HCT116 (cell line): ENCODE measurements around the gene TIMM10. TPM values are rescaled to one million over a fixed set of nuclear protein-coding genes. Genes with fewer than 3 reads are reported as not detected.

Experiments used
- ATAC-seq: fragments of 200-7000 bp; cut with Tn5 transposase; 2 replicates; pipeline ENCODE4 v1.9.1; 2020; ENCODE audit warnings: mild to moderate bottlenecking, moderate library complexity
- BruUV-seq: library from RNA; stranded (reverse); fragments of 400-500 nt; replicated peaks from 2 replicates; lab custom pipeline; 2021; lab: Mats Ljungman, UMichigan
- CTCF ChIA-PET: fragments of 300-600 bp; sonication (Branson Sonifier 250); formaldehyde crosslinking; loops from one replicate; lab custom pipeline; 2021; ENCODE audit warnings: antibody characterized with exemption; lab: Charles Lee
- POLR2A ChIA-PET: fragments of 300-600, 350-600 bp; sonication (Branson Sonifier 250); formaldehyde crosslinking; loops from one replicate; lab custom pipeline; 2021; ENCODE audit warnings: antibody characterized with exemption; lab: Charles Lee
- RAD21 ChIA-PET, 2 experiments: fragments of 300-600 bp; sonication (Branson Sonifier 250); formaldehyde crosslinking; loops; one replicate each; lab custom pipeline; 2023; ENCODE audit warnings: low total read pairs in 2 of 2; ENCODE audit not compliant: uncharacterized antibody in 2 of 2, unreplicated experiment in 2 of 2, low non-redundant PET in 1 of 2; lab: Charles Lee
- DNase-seq: peaks from one replicate; pipeline ENCODE4 v3.0.0-alpha.2; 2010; ENCODE audit warnings: low read depth, low spot score
- H2AFZ ChIP-seq: fragments of 200-600 bp; shearing (Covaris generic), sonication (generic); 2 replicates; pipeline ENCODE4 v1.6.1; 2017; ENCODE audit warnings: low read depth, mixed run types, mixed read lengths, antibody characterized with exemption, low read length; ENCODE audit not compliant: poor library complexity, severe bottlenecking
- H3K27ac ChIP-seq: 2 replicates; pipeline ENCODE4 v1.5.1; 2012; ENCODE audit warnings: low read depth, low read length
- H3K27me3 ChIP-seq: fragments of 200-600 bp; sonication (generic); 2 replicates; pipeline ENCODE4 v1.6.1; 2016; ENCODE audit warnings: mixed run types, low read length, mixed read lengths; ENCODE audit not compliant: insufficient read depth
- H3K36me3 ChIP-seq, 2 experiments: fragments of 200-500 bp in 1 of 2; fragments of 200-600 bp in 1 of 2; sonication (Bioruptor generic) in 1 of 2; sonication (generic) in 1 of 2; 2 replicates each; pipeline versions ENCODE4 v1.5.1 to v1.6.1; 2014 to 2016; ENCODE audit warnings: low read length in 2 of 2, inconsistent platforms in 1 of 2, mixed read lengths in 1 of 2, mixed run types in 1 of 2; ENCODE audit not compliant: insufficient read depth in 2 of 2, control insufficient read depth in 1 of 2
- H3K4me1 ChIP-seq, 2 experiments: fragments of 200-600 bp in 1 of 2; sonication (generic) in 1 of 2; 2 replicates each; pipeline versions ENCODE4 v1.5.1 to v1.6.1; 2012 to 2017; ENCODE audit warnings: low read length in 2 of 2, inconsistent platforms in 1 of 2, mild to moderate bottlenecking in 1 of 2, mixed read lengths in 1 of 2, mixed run types in 1 of 2, moderate library complexity in 1 of 2; ENCODE audit not compliant: insufficient read depth in 2 of 2, control insufficient read depth in 1 of 2
- H3K4me2 ChIP-seq: fragments of 200-600 bp; sonication (generic); 2 replicates; pipeline ENCODE4 v1.6.1; 2017; ENCODE audit warnings: mixed run types, low read length, mixed read lengths
- H3K4me3 ChIP-seq, 2 experiments: fragments of 200-600 bp in 1 of 2; sonication (generic) in 1 of 2; replicated peaks in 1 of 2; 2 replicates each; pipeline ENCODE4 v1.5.1; 2011 to 2016; ENCODE audit warnings: low read length in 2 of 2, control low read depth in 1 of 2, low read depth in 1 of 2, mild to moderate bottlenecking in 1 of 2, mixed read lengths in 1 of 2, mixed run types in 1 of 2
- H3K79me2 ChIP-seq: fragments of 200-600 bp; sonication (generic); 2 replicates; pipeline ENCODE4 v1.6.1; 2017; ENCODE audit warnings: mild to moderate bottlenecking, mixed run types, low read length, moderate library complexity, mixed read lengths; ENCODE audit not compliant: insufficient read depth
- H3K9ac ChIP-seq: fragments of 200-600 bp; sonication (generic); 2 replicates; pipeline ENCODE4 v1.6.1; 2016; ENCODE audit warnings: low read length, mixed read lengths
- H3K9me2 ChIP-seq: fragments of 200-600 bp; sonication (generic), shearing (Covaris generic); 2 replicates; pipeline ENCODE4 v1.6.1; 2017; ENCODE audit warnings: mixed run types, mild to moderate bottlenecking, moderate library complexity; ENCODE audit not compliant: insufficient read depth
- H3K9me3 ChIP-seq, 2 experiments: fragments of 200-500 bp in 1 of 2; fragments of 200-600 bp in 1 of 2; sonication (Bioruptor generic) in 1 of 2; sonication (generic) in 1 of 2; 2 replicates each; pipeline ENCODE4 v1.6.1; 2014 to 2017; ENCODE audit warnings: low read length in 2 of 2, mixed read lengths in 2 of 2, inconsistent platforms in 1 of 2, low read depth in 1 of 2, mild to moderate bottlenecking in 1 of 2, mixed run types in 1 of 2, moderate library complexity in 1 of 2; ENCODE audit not compliant: control insufficient read depth in 1 of 2, insufficient read depth in 1 of 2
- H4K20me1 ChIP-seq: fragments of 200-600 bp; sonication (generic), shearing (Covaris generic); 2 replicates; pipeline ENCODE4 v1.6.1; 2017; ENCODE audit warnings: mixed run types, mild to moderate bottlenecking, moderate library complexity; ENCODE audit not compliant: insufficient read depth
- CEBPB ChIP-seq: IDR thresholded peaks from 2 replicates; pipeline ENCODE4 v1.6.1; 2012; ENCODE audit warnings: low read depth
- EGR1 ChIP-seq: IDR thresholded peaks from 2 replicates; pipeline ENCODE4 v1.6.1; 2012; ENCODE audit warnings: low read depth
- ELF1 ChIP-seq: IDR thresholded peaks from 2 replicates; pipeline ENCODE4 v1.6.1; 2012; ENCODE audit warnings: low read depth, borderline replicate concordance
- EZH2 ChIP-seq: fragments of 200-600 bp; sonication (generic); IDR thresholded peaks from 2 replicates; pipeline ENCODE4 v1.6.1; 2017; ENCODE audit warnings: antibody characterized with exemption, mixed run types
- EZH2phosphoT487 ChIP-seq: fragments of 200-600 bp; IDR thresholded peaks from 2 replicates; pipeline ENCODE4 v1.6.1; 2018; ENCODE audit warnings: antibody characterized with exemption, borderline replicate concordance
- JUND ChIP-seq: IDR thresholded peaks from 2 replicates; pipeline ENCODE4 v1.6.1; 2012
- POLR2A ChIP-seq: IDR thresholded peaks from 2 replicates; pipeline ENCODE4 v1.7.0; 2011; ENCODE audit warnings: borderline replicate concordance; ENCODE audit not compliant: insufficient read depth, insufficient read length; ENCODE audit errors: extremely low read depth
- POLR2AphosphoS5 ChIP-seq: IDR thresholded peaks from 2 replicates; pipeline ENCODE4 v1.6.1; 2011; ENCODE audit warnings: mild to moderate bottlenecking, low read depth, low read length, moderate library complexity
- SIN3A ChIP-seq: IDR thresholded peaks from 2 replicates; pipeline ENCODE4 v1.6.1; 2012; ENCODE audit warnings: low read depth
- SP1 ChIP-seq: IDR thresholded peaks from 2 replicates; pipeline ENCODE4 v1.6.1; 2012; ENCODE audit warnings: low read depth
- SRF ChIP-seq: IDR thresholded peaks from 2 replicates; pipeline ENCODE4 v1.6.1; 2012; ENCODE audit warnings: low read depth
- TCF7L2 ChIP-seq: IDR thresholded peaks from 2 replicates; pipeline ENCODE4 v1.7.0; 2011; ENCODE audit warnings: borderline replicate concordance, inconsistent platforms; ENCODE audit not compliant: insufficient read depth, insufficient read length; ENCODE audit errors: extremely low read depth
- YY1 ChIP-seq: IDR thresholded peaks from 2 replicates; pipeline ENCODE4 v1.6.1; 2011; ENCODE audit warnings: low read length, low read depth, moderate library complexity, mild to moderate bottlenecking; ENCODE audit not compliant: insufficient replicate concordance; ENCODE audit errors: extremely low read depth
- ZBTB33 ChIP-seq: IDR thresholded peaks from 2 replicates; pipeline ENCODE4 v1.6.1; 2011; ENCODE audit warnings: mild to moderate bottlenecking, low read length, moderate library complexity; ENCODE audit not compliant: insufficient replicate concordance; ENCODE audit errors: extremely low read depth
- ZFX ChIP-seq: fragments of 450-650 bp; IDR thresholded peaks from 2 replicates; pipeline ENCODE4 v1.6.1; 2017
- ZNF274 ChIP-seq: fragments of 200-500 bp; sonication (Bioruptor generic); IDR thresholded peaks from 2 replicates; pipeline ENCODE4 v1.6.1; 2014; ENCODE audit warnings: mild to moderate bottlenecking, low read depth, low read length, inconsistent platforms
- intact Hi-C: fragments of 100-400 bp; cut with micrococcal nuclease; formaldehyde crosslinking; loops from 2 replicates; pipeline ENCODE4 v1.10.0; 2022
- total RNA-seq: library from RNA; stranded (reverse); gene quantifications from one replicate; pipeline ENCODE4 v1.2.1, GENCODE V29; 2021; ENCODE audit not compliant: unreplicated experiment
- TF ChIP-seq, protein P1 (sequence below): IDR thresholded peaks from 2 replicates; pipeline ENCODE4 v1.6.1; 2012

Gene TIMM10
- total RNA-seq, 1 experiment from 2014 or later: 65.6 TPM

GRCh38 chr11:57485217-57485990 is 45.1 kb downstream of the TIMM10 start:
- Histone ChIP-seq H3K4me3 (no peak overlapping the region), H3K9me3 (no peaks in the 10 kb centered on the region), H3K4me1 (no peaks in the 10 kb centered on the region), H3K36me3 (no peaks in the 10 kb centered on the region), H3K79me2 (no peaks in the 10 kb centered on the region), H3K9ac (no peak overlapping the region), H3K27ac (no peak overlapping the region), H4K20me1 (no peaks in the 10 kb centered on the region), H3K27me3 (no peaks in the 10 kb centered on the region), H3K9me2 (no peaks in the 10 kb centered on the region), H3K4me2 (no peak overlapping the region), H2AFZ (no peak overlapping the region)
- DNase-seq (no peak), ATAC-seq (no peak)
- RAD21 ChIA-PET: no interaction called here
- no peak for TF ChIP-seq POLR2A
- TF ChIP-seq ZFX: no peak
- no peak for TF ChIP-seq ZNF274
- no peak for TF ChIP-seq POLR2AphosphoS5
- TF ChIP-seq CEBPB: no peak
- TF ChIP-seq, protein P1, sequence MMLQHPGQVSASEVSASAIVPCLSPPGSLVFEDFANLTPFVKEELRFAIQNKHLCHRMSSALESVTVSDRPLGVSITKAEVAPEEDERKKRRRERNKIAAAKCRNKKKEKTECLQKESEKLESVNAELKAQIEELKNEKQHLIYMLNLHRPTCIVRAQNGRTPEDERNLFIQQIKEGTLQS: no peak
- no peak for TF ChIP-seq SRF
- no peak for TF ChIP-seq EGR1
- no peak for TF ChIP-seq YY1
- TF ChIP-seq EZH2: no peak
- TF ChIP-seq SIN3A: no peak
- no peak for TF ChIP-seq TCF7L2
- TF ChIP-seq ZBTB33: no peak
- no peak for TF ChIP-seq SP1
- TF ChIP-seq EZH2phosphoT487: no peak
- no peak for TF ChIP-seq ELF1
- no peak for TF ChIP-seq JUND
- POLR2A ChIA-PET: no interaction called here
- no TSS peak for BruUV-seq
- intact Hi-C loops: no loop called here
- CTCF ChIA-PET: interaction anchor here (1.2 to 3.9 kb wide), 2 partner anchors 7 to 28 kb away, joined by 4 to 23 read pairs; no protein-coding TSS in a partner anchor
